IPS-NIHi7 (cell line): ENCODE data around the gene SCLY.
"Not testable (repeated sequence)": the region's sequence is repeated elsewhere in the genome, so short reads cannot be mapped to it uniquely, and the experiment has no call there.

Experiments
- DNase-seq: peaks from one replicate; pipeline ENCODE4 v3.0.0; 2012; ENCODE audit warnings: mixed read lengths; ENCODE audit errors: extremely low spot score

The SCLY gene

DNA sequence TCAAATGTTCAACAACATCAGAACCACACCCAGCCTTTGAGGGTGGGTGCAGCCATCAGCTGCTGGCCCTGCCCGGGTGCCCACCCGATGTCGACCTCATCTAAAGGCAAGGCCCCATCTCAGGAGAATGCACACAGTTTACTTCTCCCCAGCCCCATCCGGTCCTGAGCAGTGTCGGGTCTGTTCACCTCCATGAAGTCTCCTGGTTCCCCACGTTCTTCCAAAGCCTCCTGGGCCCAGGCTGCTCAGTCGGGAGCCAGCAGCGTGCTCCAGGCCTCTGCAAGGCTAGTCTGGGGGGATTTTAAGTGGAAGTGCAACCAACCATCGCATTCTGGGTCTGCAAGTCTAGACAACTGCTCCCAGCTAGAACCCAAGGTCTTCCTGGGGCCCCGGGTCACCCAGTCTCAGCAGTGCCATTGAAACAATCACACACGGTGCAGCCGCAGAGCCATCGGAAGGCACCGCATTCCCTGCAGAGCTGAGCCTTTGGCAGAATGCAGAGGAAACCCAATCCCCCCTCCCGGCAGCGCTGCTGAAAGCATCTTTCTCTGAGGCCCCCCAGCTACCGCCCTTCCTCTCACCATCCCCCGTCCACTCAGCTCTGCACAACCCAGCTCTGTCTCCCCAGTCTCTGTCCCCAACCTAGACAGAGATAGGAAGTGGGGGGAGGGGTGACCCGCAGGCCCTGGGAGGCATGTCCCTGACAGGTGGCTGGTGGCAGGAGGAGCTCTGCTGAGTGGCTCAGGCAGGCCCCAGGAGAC lies 47.8 kb downstream of the SCLY start:
- no peak for DNase-seq

DNA sequence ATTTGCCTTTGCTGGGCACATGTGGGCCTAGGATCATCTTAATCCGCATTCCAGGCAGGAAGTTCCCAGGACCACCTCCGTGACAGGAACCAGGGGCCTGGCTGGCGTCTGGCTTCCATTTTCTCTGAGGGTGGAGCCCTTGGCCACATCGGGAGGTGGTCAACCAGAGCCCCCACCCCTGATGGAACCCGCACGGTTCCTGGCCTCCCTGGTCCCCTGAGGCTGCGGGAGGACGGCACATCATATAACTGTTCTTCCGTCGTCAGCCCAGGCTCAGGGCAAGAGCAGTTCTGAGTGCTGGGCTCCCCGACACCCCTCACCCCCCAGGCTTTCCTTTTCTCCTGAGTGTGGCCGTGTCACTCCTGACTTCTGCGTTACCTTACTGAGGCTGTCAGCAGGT lies 52.8 kb downstream of the SCLY start:
- DNase-seq = no peak

DNA sequence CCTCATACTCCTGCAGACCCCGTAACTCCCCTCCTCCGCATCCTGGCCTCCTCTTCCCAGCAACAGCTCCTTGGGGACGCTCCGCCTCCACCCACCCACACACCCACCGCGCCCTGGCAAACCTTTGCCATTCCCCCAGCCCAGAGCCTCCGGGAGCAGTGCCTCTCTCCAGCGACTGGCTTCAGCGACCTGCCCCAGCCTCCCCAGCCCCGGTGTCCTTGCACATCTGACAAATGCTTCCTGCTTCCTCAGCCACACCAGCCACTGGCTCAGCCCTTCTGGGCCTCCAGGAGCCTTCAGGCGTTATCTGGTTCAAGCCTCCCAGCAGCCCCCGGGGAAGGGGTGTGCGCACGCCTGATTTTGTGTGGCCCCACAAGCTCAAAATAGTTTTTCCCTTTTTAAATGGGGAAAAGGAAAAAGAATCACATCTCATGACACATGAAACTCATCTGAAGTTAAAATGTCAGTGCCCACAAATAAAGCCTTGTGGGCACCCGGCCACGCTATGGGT lies 53.6 kb downstream of the SCLY start:
- DNase-seq = no peak

DNA sequence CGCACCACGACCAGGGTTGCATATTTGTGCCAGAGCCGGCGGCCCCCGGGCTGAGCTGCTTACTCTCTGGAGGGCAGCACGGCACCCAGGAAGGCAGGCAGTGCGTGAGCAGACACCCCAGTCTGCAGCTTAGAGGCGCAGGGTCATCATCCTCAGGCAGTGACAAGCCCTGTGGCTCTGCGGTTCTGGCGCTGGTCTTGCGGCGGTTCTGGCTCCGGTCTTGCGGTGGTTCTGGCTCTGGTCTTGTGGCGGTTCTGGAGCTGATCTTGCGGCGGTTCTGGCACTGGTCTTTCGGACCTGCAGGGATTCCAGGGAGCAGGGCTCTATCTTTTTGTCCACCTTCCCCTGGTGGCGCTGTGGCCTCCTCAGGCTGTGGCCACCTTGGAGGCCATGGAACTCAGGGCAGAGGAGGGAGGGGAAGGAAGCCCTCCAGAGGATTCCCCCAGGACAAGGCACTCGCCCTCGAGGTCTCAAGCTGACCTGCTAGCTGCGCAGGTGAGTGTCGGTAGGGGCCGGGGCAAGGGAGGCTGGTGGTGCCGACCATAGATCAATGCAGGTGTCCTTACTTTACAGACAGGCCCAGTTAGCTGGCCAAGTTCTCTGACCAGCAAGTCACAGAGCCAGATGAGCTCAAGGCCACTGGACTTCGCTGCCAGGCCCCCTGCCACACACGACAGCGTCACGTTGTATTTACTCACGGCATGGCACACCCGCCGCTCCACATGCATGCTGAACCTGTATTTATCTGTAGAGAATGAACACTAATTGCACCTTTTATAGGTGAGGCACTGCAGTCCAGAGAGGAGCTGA lies 54.3 kb downstream of the SCLY start:
- no peak for DNase-seq

DNA sequence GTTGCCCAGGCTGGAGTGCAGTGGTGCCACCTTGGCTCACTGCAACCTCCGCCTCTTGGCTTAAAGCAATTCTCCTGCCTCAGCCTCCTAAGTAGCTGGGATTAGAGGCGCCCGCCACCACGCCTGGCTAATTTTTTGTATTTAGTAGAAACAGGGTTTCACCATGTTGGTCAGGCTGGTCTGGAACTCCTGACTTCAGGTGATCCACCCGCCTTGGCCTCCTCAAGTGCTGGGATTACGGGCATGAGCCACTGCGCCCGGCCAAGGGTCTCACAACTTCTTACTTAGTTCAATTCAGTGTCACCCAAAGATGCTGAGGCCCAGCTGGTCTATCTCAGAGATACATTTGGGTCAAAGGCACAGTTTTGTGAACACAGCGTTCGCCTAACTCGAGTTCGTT lies 54.9 kb downstream of the SCLY start:
- DNase-seq = not testable (repeated sequence)

DNA sequence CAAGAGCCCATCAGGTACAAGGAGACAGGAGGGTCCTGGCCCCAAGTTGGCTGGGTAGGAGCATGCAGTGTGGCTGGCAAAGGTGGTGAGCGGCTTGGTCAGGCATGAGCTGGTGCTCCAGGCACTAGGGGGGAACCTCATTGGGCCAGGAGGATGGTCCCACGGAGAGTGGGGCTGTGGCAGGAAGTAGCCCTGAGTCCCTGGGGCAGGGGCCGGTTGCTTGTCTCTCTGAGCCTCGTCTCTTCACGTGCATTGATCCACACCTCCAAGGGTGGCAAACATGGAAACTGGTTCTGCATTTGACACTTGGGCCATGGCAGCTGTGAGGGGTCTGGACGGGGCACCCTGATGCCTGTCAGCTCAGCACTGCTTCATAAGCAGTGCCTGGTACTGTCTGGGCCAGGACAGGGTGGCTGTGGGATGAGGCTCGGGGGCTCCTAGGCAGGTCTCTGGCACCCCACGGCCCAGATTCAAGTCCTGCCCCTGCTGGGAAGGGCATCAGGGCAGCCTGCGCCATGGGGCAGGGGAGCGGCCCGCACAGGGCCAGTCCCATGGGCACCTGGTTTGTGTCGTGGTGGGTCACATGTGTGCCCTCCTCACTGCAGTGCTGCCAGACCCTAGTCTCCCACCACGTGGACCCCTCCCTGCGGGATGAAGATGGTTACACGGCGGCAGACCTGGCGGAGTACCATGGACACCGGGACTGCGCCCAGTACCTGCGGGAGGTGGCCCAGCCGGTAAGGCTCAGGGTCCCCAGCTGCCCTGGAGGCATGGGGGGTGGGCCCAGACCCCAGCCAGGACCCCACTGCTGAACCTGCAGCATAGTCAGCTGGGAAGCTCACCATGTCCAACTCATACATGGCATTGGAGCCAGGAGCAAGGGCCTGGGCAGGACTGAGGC lies 55.7 kb downstream of the SCLY start:
- DNase-seq = no peak

DNA sequence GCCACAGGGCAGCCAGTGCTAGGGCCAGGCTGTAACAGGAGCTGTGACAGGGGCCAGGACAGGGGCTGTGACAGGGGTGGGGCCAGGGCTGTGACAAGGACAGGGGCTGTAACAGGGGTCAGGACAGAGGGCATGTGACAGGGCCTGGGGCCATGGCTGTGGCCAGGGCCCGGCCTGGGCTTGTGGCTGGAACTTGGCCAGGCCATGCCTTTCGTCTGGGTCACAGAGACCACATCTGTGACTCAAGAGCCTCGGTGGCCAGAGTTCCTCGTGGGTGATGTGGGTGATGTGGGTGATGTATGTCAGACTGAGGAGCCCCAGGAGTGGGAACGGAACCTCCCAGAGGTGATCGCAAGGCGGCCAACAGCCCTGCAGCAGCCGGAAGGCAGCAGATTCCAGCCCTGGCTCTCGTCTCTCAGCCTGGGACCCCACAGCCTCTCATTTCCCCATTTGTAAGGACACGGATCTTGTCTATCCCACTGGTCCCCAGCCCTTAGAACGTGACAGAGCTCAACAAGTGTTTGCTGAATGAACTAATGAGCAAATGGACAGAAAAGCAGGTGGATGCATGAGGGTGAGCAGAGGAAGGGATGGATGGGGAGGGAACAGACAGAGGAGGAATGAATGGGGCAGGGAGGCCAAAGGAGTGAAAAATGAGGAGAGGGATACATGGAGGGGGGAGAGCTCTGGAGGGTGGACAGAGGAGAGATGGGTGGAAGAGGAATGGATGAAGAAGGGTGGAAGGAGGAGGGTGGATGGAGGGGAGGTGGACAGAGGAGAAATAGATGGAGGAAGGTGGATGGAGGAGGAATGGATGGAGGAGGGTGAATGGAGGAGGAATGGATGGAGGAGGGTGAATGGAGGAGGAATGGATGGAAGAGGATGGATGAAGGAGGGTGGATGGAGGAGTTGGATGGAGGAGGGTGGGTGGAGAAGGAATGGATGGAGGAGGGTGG lies 56.7 kb downstream of the SCLY start:
- DNase-seq = no peak

DNA sequence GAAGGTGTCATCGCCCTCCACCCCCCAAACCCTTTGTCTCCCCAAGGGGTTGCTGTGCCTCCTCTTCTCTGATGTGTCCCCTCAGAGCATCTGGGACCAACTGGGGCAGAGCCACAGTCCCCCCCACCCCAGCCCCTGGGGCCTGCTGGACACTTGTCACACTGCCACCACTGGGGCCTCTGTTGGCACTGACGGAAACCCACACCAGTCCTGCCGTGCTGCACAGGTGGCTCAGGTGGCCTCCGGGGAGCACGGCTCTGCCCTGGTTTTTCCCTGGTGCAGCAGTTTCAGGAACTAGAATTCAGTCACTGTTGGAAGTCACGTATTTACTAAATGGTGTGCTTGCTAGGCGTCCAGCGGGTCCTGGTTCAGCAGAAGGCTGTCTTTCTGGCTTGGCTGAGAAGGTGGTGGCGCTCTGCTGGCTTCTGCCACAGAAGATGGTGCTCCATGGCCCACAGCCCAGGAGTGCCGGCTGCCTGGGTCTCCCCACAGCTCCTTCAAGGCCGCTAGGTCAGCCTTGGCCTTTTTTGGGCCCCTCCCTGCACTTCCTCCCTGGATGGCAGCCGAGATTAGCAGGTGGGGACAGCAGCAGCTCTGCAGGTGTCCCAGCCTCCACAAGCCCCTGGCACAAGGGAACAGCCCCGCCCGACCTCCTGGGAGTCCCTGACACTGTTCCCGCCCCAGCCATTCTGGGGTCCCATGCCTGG lies 59.1 kb downstream of the SCLY start:
- DNase-seq = no peak

DNA sequence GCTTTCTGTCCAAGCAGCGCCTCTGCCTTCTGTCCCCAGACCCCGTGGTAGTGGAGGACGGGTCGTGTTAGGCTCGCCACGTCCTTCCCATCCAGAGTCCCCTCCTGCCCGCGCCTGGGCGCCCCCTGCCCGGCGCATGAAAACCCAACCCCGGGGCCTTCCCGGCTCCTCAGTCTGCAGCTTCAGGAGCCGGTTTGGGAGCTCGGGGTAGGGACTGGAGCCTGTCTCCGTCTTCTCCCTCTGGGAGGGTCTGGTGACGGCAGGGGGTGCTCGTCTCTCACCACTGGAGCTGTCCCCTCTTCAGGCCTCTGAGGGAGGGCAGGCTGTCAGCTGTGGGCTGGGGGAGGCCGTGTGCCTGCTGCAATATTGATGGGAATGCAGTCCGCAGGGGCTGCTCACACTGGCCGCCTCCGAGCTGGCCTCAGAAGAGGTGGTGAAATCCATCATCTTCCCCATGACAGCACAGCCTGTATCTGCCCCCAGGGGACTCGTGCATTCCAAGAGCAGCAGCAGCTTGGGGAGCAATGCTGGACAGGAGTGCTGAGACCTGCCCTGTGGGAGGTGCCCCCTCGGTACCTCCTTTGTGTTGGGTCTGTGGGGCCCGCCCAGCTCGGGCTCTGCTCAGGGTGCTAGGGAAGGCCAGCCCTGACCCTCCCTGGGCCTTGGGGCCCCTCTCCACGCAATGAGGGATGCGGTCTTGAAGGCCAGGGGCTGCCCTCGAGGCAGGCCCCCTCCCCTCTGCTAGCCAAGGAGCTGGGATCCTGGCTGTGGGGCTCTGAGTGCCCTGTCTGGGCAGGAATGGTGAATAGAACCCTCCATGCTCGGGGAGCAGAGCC lies 59.9 kb downstream of the SCLY start:
- peak; percentile 70 for DNase-seq

DNA sequence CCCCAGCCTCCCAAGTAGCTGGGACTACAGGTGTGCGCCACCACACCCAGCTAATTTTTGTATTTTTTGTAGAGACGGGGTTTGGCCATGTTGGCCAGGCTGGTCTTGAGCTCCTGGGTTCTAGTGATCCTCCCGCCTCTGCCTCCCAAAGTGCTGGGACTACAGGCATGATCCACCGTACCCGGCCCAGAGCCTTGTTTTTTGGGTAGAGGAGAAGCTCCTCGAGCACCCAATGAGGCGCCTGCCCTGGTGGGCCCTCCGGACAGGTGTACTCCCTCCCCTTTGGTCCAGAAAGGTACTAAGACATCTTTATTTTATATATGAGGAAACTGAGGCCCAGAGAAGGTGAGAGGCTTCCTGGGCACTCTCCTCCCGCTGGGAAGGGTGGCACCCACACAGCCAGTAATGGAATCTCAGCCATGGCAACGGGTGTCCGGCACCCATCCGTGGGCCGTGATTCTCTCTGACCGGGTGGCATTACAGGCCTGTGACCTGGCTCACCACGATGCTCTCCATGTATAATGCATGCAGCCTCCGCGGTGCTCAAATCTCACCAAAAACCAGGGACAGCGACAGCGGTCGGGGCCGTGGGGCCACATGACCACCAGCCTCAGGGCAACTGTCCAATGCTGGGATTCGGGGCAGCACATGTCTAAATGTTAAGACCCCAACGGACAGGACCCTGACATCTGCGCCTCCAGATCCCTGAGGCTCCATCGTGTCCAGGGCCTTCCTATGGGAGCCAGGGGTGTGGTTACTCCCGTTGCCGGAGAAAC lies 60.9 kb downstream of the SCLY start:
- no peak for DNase-seq

DNA sequence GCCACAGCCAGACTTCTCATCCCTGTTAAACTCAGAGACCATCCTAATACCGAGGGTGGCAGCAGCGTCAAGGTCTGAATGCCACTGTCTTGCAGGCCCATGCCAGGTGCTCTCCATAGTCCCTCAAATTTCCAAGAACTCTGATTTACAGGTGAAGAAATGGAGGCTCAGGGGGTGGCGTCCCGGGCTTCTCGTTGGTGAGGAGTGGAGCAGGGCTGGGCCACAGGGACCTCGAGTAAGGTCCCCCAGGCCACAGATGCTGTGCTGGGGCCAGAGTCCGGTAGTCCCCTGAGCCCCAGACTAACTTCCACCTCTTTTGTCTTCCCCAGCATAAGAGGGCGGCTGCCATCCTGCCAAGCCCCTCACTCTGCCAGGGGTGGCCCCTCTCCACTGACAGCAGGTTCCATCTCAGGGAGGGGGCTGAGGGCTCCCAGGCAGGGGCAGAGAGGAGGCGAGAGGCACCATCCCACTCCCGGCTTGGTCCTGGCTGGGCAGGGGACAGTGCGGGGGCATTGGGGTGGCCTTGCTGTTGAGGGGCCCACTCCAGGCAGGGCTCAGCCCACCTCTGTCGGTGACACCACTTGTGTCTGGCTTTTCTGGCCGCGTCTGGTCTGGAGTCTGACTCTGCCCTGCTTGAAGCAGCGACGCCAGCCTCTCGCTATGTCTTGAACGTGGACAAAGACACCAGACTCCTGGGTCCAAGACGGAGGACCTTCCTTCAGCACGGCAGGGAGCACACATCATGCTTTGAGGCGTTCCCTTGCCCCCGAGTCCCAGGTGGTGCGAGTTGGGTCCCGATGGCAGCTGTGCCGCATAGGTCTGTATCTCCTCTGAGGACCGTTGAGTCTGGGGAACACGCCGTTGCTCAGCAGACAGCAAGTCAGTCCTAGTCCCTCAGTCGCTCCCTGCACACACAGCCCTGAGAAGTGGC lies 61.8 kb downstream of the SCLY start:
- DNase-seq = no peak

DNA sequence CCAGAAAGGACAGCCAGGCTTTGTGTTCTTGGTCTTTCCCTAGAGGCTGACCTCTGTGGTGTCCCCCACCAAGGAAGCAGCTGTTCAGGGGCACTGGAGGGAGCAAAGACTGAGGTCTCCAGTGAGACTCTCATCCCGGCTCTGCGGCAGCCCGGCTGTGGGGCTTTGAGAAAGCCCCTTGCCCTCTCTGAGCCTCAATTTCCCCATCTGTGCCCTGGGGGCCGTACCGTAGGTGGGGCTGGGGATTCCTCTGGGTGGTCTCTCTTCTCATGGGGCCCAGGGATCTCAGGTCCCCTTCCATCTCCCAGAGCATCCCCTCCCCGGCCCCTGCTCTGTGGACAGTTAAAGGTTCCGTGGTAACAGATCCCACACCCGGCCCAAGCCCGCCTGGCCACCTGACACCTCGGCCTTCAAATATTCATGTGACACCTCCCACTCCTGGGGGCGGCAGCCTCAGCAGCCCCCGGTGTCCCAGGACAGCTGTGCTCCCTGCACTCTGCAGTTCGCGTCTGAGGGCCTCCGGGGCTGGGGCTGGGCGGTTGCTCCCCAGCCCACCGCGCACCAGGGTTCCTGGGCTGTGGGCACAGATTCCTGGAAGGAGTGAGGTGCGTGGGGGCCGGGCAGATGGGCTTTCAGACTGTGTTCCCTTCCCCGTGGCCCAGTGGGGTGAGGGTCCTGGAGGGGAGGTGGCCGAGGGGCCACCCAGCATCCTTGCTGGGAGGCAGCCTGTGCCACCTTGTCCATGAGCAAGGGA lies 62.6 kb downstream of the SCLY start:
- no peak for DNase-seq

DNA sequence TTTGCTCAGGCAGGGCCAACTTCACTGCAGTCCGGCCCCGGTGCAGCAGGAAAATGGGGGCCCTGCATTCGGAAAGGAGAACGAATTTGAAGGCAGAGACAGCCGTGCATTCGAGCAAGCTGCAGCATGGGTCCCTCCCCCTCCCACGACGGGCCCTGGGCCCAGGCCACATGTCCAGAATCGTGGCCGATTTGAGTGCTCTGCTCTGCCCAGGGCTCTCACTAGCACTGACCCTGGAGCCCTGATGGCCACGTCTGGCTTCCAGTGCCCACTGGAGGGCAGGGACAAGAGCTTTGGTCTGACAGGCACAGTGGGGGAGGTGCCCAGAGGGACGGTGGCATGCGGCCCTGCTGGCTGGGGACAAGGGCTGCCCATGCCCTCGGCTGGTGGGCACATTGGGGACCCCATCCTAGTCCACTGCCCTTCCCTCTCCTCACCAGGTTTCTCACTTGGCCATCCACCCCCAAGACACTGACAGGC lies 63.2 kb downstream of the SCLY start:
- DNase-seq = no peak

DNA sequence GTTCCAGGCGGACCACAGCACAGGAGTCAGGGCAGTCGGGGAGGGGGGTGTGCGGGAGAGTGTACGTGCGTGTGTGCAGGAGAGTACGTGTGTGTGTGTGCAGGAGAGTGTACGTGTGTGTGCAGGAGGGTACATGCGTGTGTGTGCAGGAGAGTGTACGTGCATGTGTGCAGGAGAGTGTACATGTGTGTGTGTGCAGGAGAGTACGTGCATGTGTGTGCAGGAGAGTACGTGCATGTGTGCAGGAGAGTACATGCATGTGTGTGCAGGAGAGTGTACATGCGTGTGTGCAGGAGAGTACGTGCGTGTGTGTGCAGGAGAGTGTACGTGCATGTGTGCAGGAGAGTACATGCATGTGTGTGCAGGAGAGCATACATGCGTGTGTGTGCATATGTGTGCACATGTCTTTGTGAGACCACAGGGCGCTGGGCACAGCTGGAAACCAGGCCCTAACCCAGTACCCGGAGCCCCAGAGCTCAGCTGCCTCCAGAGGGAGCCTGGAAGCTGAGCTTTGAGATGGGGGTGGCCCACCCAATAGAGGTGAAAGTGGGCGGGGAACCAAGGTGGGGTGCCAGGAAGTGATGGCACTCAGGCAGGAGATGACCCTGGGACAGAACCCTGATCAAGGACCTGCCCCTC lies 63.8 kb downstream of the SCLY start:
- DNase-seq = no peak

DNA sequence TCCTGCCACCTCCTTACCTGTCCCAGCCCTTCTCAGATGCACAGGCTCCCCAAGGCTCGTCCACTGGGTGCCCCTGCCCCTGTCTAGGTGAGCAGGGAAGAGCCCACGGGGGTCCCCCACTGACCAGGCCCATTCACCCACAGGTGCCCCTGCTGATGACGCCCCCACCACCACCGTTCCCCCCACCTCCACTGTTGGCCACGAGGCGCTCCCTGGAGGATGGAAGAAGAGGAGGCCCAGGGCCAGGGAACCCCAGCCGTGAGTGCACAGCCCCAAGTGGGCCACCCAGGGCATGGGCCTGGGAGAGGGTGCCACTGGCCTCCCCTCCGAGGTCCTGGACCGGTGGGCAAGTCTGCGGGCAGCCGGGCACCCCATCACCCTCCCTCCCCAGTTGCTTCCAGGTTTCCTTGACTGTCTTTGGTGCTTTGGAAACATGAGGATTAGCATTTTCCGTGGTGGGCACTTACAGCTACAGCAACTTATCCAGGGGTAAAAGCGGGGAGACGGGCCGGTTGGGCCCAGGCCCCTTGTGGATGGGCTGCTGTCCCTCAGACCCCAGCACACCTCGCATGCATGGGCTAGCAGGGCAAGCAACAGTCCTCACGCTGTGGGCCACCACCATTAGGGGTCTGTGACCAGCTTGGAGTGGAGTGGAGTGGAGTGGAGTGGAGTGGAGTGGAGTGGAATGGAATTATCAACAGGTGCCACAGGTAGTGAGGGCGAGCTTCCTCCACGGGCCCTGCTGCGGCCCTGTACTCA lies 64.5 kb downstream of the SCLY start:
- no peak for DNase-seq
